GM18502 (cell line): ENCODE data around the gene OSBPL6.
"Not testable (repeated sequence)": the region's sequence is repeated elsewhere in the genome, so short reads cannot be mapped to it uniquely, and the experiment has no call there.

ENCODE experiments used
- ATAC-seq: cut with Tn5 transposase; IDR thresholded peaks from one replicate; pipeline ENCODE4 v1.9.1; 2021; ENCODE audit warnings: mild to moderate bottlenecking; ENCODE audit not compliant: unreplicated experiment, poor library complexity

The OSBPL6 gene

GRCh38 chr2:178292586-178292985 is 98.3 kb downstream of the OSBPL6 start:
- no peak for ATAC-seq

GRCh38 chr2:178295115-178295514 is 100.8 kb downstream of the OSBPL6 start:
- ATAC-seq, result no peak

DNA sequence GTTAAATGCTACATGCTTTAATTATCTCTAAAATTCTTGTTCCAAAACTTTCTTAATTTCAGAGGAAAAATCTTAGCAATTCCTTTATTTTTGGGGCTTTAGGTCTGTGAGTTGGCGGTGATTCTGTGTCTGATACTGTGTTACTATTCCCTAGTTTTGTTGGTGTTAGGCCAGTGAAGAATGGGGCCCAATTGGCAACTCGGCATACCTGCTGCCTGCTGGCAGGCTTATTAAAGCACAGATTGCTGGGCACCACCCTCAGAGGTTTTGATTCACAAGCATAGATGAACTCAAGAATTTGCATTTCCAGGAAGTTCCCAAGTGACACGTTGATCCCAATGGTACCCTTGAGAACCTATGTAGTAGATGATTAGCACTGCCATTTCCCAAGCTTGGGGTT is 101.6 kb downstream of the OSBPL6 start:
- no peak for ATAC-seq

GRCh38 chr2:178296394-178297090 is 102.2 kb downstream of the OSBPL6 start:
- no peak for ATAC-seq

DNA sequence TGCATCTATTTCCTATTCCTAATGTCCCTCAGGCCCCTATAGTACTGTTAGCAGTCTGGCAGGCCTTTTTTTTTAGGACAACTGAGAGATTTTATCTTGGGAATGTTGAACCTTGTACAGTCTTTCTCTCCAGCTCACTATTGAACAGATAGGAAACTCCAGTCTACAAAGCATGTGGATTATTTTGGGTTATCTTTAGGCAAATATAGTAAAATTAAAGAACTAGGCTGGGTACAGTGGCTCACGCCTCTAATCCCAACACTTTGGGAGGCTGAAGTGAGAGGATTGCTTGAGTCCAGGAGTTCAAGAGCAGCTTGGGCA is 102.7 kb downstream of the OSBPL6 start:
- no peak for ATAC-seq

DNA sequence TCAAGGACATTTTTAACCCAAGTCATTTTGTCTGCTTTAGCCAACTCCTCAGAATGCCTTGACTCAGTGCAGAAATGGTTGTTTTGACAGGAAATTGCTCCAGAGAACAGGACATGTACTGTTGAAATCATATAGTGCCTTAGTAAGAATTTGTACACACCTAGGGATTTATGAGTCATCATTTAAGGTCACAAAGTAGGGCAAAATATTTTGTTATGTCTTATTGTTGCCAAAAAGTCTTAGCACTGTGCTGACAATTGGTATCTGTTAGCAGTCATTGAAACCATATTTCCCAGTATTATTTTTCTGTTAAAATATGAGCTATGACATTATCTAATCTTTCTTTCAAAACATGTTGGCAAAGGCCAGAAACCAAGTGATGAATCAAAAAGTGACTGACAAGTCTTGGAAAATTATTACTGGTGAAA is 104.5 kb downstream of the OSBPL6 start:
- ATAC-seq, result no peak

DNA sequence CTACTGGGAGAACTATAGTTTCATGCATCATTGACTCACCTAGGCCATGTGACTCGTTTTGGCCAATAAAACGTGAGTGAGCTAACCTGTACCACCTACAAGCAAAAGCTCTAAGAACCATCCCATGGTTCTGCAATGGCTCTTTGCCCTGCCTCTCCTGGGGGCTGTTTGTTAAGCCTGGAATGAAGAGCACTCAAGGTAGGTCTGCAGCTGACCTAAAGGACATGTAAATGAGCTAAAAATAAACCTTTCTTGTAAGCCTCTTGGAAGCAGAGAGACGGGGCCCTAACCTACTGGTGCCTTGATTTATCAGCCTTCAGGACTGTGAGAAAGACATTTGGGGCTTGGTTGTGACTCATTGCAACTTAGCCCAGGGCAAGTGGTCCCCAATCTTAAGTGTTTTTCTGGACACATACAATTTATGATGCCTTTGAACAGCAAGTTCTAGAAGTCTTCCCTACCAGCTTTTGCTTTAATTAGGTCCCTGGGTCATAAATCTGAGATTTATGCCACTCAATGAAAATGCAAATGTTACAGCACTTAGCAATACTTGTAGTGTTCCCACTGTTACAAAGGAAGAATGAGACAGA is 107.4 kb downstream of the OSBPL6 start:
- no peak for ATAC-seq

DNA sequence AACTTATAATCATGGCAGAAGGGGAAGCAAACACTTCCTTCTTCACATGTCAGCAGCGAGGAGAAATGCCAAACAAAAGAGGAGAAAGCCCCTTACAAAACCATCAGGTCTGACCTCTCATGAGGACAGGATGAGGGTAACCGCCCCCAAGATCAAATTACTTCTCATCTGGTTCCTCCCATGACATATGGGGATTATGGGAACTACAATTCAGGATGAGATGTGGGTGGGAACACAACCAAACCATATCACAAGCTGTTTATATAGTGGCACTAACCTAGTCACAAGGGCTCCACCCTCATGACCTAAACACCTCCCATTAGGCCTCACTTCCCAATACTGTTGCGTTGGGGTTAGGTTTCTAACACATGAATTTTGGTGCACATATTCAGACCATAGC is 110.0 kb downstream of the OSBPL6 start:
- ATAC-seq, result no peak

DNA sequence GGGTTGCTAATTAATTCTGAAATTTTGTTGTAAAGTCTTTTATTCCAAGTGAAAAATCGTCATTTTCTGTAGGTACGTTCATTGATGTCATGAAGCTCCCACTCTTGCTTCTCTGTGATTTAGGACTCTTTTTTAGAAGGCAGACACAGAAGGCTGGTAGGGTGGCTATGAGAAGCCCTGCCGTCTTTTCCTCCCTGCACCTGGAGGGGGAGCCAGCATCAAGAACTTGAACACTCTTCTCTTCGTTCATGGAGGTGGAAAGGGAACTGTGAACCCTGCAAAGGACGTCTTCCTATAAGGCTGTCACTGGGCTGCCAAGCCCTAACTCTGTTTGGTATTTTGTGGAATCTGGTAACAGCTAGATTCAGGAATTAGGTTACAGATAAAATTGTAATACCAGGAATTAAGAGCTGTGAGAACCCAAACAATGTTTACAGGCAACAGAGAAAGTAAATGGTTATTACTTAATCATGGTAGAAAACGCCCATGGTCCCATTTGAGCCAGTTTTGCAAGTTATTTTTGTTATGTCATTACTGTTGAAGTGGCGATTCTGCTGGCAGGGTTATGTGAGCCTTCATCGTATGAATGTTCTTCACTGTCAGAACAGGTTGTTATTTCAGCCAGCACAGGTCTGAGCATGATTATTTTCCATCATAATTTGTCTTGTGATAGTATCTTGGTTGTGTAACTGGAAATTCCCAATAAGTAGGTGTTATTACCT is 112.2 kb downstream of the OSBPL6 start:
- ATAC-seq, result peak; percentile 96

- no peak for ATAC-seq
These were observed 113.3 kb downstream of the OSBPL6 start for GRCh38 chr2:178307650-178308049.

GRCh38 chr2:178309541-178309940 is 115.2 kb downstream of the OSBPL6 start:
- no peak for ATAC-seq

DNA sequence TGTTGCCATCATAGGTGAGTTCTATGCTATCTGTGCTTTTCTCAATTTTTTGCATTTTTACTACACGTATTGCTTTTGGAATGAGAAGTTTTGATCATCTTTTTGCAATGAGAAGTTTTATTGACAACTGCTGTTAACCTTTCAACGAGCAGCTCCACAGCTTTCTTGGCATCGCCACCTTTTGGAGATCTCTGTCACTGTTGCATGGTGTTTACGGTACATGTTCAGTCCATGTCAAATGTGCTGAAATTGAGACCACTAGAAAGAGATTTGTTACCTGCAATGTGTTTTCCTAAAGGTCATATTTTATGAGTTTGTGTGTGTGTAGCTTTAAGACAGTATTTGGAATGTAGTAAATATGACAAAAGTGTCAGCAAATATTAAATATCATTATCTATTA is 120.8 kb downstream of the OSBPL6 start:
- ATAC-seq, result no peak

GRCh38 chr2:178315488-178315948 is 121.2 kb downstream of the OSBPL6 start:
- ATAC-seq, result no peak

GRCh38 chr2:178317811-178318210 is 123.5 kb downstream of the OSBPL6 start:
- ATAC-seq, result no peak

DNA sequence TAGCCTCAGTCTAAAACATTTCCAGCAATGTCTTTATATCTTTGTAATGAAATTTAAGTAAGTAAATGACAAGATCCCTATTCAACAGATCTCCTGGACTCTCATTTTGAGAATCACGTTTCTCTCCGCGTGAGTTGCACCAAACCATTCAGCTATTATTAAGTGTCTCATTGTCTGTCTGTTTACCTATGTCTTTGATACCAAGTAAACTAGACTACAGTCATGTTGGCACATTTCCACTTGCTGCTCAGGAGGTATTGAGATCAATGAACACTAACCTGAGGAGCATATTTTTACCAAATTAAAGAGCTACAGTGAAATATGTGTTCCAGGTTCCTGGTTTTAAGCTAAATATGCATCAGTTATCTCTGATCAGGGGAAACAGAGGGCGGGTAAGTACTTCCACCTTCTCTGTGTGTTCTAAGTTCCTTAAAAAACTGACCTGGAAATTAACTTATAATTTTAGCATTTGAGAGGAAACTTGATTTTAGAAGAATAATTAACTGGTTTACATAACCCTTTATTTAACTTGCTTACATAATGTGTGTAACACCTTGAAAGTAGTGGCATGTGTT is 125.8 kb downstream of the OSBPL6 start:
- ATAC-seq, result no peak

DNA sequence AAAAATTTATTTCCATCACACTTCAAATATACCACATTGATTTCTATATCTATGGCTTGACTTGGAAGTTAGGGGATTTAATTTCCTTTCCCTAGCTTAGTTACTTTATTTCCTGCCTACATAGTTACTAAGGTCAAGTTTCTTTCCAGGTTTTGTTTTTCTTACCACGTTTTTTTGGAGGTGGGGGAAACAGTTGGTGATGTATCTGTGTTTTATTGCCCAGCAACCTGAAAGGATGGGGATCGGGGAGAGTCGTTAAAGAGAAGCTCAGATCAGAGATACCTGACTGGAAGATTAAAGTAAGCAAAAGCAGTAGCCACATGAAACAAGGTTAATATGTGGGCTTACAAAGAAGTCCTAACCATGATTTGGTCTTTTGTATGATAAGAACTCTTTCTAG is 127.8 kb downstream of the OSBPL6 start:
- ATAC-seq, result no peak

- ATAC-seq, result not testable (repeated sequence)
These were observed 129.0 kb downstream of the OSBPL6 start for GRCh38 chr2:178323331-178323730.

DNA sequence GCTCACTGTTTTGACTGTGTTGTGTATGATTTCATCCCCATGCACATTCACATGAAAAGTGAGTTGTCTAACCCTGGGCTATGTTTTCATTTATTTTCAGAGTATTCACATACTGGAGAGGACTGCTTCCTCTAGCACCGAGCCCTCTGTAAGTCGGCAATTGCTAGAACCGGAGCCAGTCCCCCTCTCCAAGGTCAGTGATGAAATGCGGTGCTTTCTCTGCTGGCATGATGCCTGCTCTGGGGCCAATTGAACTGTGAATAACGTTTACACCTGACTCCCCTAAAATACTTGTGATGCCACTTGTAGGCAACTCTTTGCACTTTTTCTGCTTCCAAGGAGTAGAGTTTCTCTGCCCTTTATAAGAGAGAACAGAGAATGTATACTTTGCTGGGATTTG is 129.8 kb downstream of the OSBPL6 start:
- no peak for ATAC-seq

DNA sequence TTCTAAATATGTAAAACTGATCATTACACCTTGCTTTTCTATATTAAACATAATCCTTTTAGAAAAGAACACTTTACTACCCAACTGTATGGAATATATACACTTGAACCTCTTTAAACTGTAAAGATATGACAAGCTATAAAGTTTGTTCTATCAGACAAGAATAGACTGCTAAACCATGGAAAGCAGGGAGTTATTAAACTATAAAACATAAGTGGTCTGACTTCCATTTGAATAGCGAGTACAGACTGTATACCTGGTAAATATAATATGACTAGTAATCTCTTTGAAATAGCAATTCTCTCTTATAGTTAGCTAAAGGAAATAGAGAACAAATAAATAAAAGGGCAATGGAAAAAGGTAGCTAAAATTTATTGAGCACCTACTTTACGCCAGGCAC is 131.0 kb downstream of the OSBPL6 start:
- ATAC-seq, result no peak

- no peak for ATAC-seq
These were observed 133.2 kb downstream of the OSBPL6 start for GRCh38 chr2:178327516-178327915.

GRCh38 chr2:178328037-178328436 is 133.7 kb downstream of the OSBPL6 start:
- ATAC-seq, result no peak
